Osteoblast (primary cell): ENCODE data around the gene MRPL54. TPM values are rescaled to one million over a fixed set of nuclear protein-coding genes. Genes with fewer than 3 reads are reported as not detected.
"Not testable (repeated sequence)": the region's sequence is repeated elsewhere in the genome, so short reads cannot be mapped to it uniquely, and the experiment has no call there.

ENCODE experiments used
- DNase-seq: peaks from one replicate; pipeline ENCODE4 v3.0.0; 2011; ENCODE audit warnings: low spot score, mixed read lengths; ENCODE audit not compliant: insufficient read length; ENCODE audit errors: missing footprints
- H2AFZ ChIP-seq: 2 replicates; pipeline ENCODE4 v1.6.0; 2011; ENCODE audit warnings: mild to moderate bottlenecking, low read length
- H3K27ac ChIP-seq: 2 replicates; pipeline ENCODE4 v1.5.1; 2011; ENCODE audit warnings: mild to moderate bottlenecking, low read depth, low read length, moderate library complexity
- H3K27me3 ChIP-seq: 2 replicates; pipeline ENCODE4 v1.6.0; 2012; ENCODE audit warnings: mild to moderate bottlenecking, control low read depth, inconsistent platforms, low read length, moderate library complexity; ENCODE audit not compliant: insufficient read depth
- H3K36me3 ChIP-seq: 2 replicates; pipeline ENCODE4 v1.5.1; 2011; ENCODE audit warnings: mild to moderate bottlenecking, low read length, control low read depth, moderate library complexity; ENCODE audit not compliant: insufficient read depth
- H3K4me1 ChIP-seq: 2 replicates; pipeline ENCODE4 v1.5.1; 2011; ENCODE audit warnings: mild to moderate bottlenecking, low read length, control low read depth, moderate library complexity; ENCODE audit not compliant: insufficient read depth
- H3K4me2 ChIP-seq: 2 replicates; pipeline ENCODE4 v1.6.0; 2011; ENCODE audit warnings: mild to moderate bottlenecking, low read length; ENCODE audit not compliant: insufficient read depth
- H3K4me3 ChIP-seq: fragments of 200-600 bp; sonication (generic); 3 replicates; pipeline ENCODE4 v1.5.1; 2012; ENCODE audit warnings: mild to moderate bottlenecking, low read length, inconsistent platforms; ENCODE audit not compliant: insufficient read depth
- H3K79me2 ChIP-seq: 2 replicates; pipeline ENCODE4 v1.6.0; 2012; ENCODE audit warnings: mild to moderate bottlenecking, low read length, control low read depth, inconsistent platforms; ENCODE audit not compliant: insufficient read depth
- H3K9me3 ChIP-seq: 2 replicates; pipeline ENCODE4 v1.5.1; 2011; ENCODE audit warnings: low read depth, low read length, control low read depth
- H4K20me1 ChIP-seq: 2 replicates; pipeline ENCODE4 v1.6.0; 2012; ENCODE audit warnings: mild to moderate bottlenecking, low read length, control low read depth; ENCODE audit not compliant: insufficient read depth
- total RNA-seq: library from RNA; depleted of rRNA; stranded (reverse); fragments of >200 nt; gene quantifications from 2 replicates; pipeline ENCODE4 v1.2.3, GENCODE V29; 2012
- TF ChIP-seq, protein P1 (sequence below): IDR thresholded peaks from 2 replicates; pipeline ENCODE4 v1.5.1; 2011; ENCODE audit warnings: mild to moderate bottlenecking, low read depth, low read length, moderate library complexity; ENCODE audit errors: extremely low read depth

Gene MRPL54
- total RNA-seq, 1 donor, result 41.6 TPM

- DNase-seq, result no peak
- no peak overlapping the region for H2AFZ ChIP-seq
- no peaks in the 10 kb centered on the region for H3K9me3 ChIP-seq
- H3K4me1 ChIP-seq, result no peaks in the 10 kb centered on the region
- H3K27me3 ChIP-seq, result no peaks in the 10 kb centered on the region
- TF ChIP-seq, protein P1, sequence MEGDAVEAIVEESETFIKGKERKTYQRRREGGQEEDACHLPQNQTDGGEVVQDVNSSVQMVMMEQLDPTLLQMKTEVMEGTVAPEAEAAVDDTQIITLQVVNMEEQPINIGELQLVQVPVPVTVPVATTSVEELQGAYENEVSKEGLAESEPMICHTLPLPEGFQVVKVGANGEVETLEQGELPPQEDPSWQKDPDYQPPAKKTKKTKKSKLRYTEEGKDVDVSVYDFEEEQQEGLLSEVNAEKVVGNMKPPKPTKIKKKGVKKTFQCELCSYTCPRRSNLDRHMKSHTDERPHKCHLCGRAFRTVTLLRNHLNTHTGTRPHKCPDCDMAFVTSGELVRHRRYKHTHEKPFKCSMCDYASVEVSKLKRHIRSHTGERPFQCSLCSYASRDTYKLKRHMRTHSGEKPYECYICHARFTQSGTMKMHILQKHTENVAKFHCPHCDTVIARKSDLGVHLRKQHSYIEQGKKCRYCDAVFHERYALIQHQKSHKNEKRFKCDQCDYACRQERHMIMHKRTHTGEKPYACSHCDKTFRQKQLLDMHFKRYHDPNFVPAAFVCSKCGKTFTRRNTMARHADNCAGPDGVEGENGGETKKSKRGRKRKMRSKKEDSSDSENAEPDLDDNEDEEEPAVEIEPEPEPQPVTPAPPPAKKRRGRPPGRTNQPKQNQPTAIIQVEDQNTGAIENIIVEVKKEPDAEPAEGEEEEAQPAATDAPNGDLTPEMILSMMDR, result no peak
- no peak overlapping the region for H3K27ac ChIP-seq
- no peaks in the 10 kb centered on the region for H4K20me1 ChIP-seq
- H3K36me3 ChIP-seq, result peaks cover 8% of the 10 kb centered on the region
- H3K4me2 ChIP-seq, result no peak overlapping the region
- no peak overlapping the region for H3K4me3 ChIP-seq
- H3K79me2 ChIP-seq, result no peaks in the 10 kb centered on the region
Observed at GRCh38 chr19:3751236-3751635, 11.2 kb upstream of the MRPL54 start.

GRCh38 chr19:3752492-3752891 lies 10.0 kb upstream of the MRPL54 start:
- H3K4me3 ChIP-seq, result no peak overlapping the region
- TF ChIP-seq, protein P1, result no peak
- no peak for DNase-seq
- no peak overlapping the region for H3K27ac ChIP-seq
- no peak overlapping the region for H2AFZ ChIP-seq
- no peaks in the 10 kb centered on the region for H4K20me1 ChIP-seq
- no peaks in the 10 kb centered on the region for H3K79me2 ChIP-seq
- no peaks in the 10 kb centered on the region for H3K27me3 ChIP-seq
- peaks cover 11% of the 10 kb centered on the region for H3K36me3 ChIP-seq
- no peaks in the 10 kb centered on the region for H3K4me1 ChIP-seq
- H3K4me2 ChIP-seq, result no peak overlapping the region
- no peaks in the 10 kb centered on the region for H3K9me3 ChIP-seq

- Histone ChIP-seq H3K4me2 (no peak overlapping the region), H3K27me3 (no peaks in the 10 kb centered on the region), H3K27ac (no peak overlapping the region), H3K79me2 (no peaks in the 10 kb centered on the region), H3K4me1 (no peaks in the 10 kb centered on the region), H2AFZ (no peak overlapping the region), H3K4me3 (no peak overlapping the region), H4K20me1 (no peaks in the 10 kb centered on the region), H3K9me3 (no peaks in the 10 kb centered on the region), H3K36me3 (peaks cover 11% of the 10 kb centered on the region)
- DNase-seq, result no peak
- TF ChIP-seq, protein P1, result no peak
Observed at GRCh38 chr19:3753631-3754410, 8.7 kb upstream of the MRPL54 start.

DNA sequence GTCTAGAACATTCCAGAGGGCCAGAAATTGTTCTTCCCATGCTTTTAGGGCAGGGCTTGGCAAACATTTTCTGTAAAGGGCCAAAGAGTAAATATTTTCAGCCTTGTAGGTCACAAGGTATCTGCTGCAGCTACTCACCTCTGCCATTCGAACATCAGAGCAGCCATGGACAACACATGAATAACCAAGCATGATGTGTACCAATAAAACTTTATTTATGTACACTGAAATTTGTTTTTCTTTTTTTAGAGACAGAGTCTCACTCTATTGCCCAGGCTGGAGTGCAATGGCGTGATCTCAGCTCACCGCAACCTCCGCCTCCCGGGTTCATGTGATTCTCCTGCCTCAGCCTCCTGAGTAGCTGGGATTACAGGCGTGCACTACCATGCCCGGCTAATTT lies 4.8 kb upstream of the MRPL54 start:
- not testable (repeated sequence) for H3K4me2 ChIP-seq, H3K27ac ChIP-seq, H3K27me3 ChIP-seq, DNase-seq, H3K4me1 ChIP-seq, H4K20me1 ChIP-seq, H3K9me3 ChIP-seq, H3K4me3 ChIP-seq, H2AFZ ChIP-seq
- Histone ChIP-seq H3K36me3 (peaks cover 14% of the 10 kb centered on the region), H3K79me2 (peaks cover 22% of the 10 kb centered on the region)

- not testable (repeated sequence) for H3K4me2 ChIP-seq, H4K20me1 ChIP-seq, H2AFZ ChIP-seq, H3K4me3 ChIP-seq, H3K9me3 ChIP-seq, DNase-seq, H3K27me3 ChIP-seq, H3K27ac ChIP-seq
- H3K4me1 ChIP-seq, result peaks cover 13% of the 10 kb centered on the region
- peaks cover 26% of the 10 kb centered on the region for H3K79me2 ChIP-seq
- H3K36me3 ChIP-seq, result peaks cover 14% of the 10 kb centered on the region
Observed at GRCh38 chr19:3758297-3758696, 4.2 kb upstream of the MRPL54 start.
